H1 (cell line): ENCODE results near the gene C16orf90. TPM values are rescaled to one million over a fixed set of nuclear protein-coding genes. Genes with fewer than 3 reads are reported as not detected.

ENCODE experiments used
- CTCF ChIA-PET: fragments of 300-600 bp; sonication (Branson Sonifier 250); formaldehyde crosslinking; loops from one replicate; lab custom pipeline; 2021; ENCODE audit not compliant: partially characterized antibody; lab: Charles Lee
- POLR2A ChIA-PET: fragments of 300-600 bp; sonication (Branson Sonifier 250); formaldehyde crosslinking; loops from one replicate; lab custom pipeline; 2021; ENCODE audit warnings: inconsistent platforms; ENCODE audit not compliant: partially characterized antibody; lab: Charles Lee
- DNase-seq, 2 experiments: peaks; one replicate each; pipeline versions ENCODE4 v3.0.0 to v3.0.0-alpha.2; 2010 to 2022; ENCODE audit warnings: low spot score in 2 of 2, low read depth in 1 of 2, mixed read lengths in 1 of 2
- FAIRE-seq: peaks from 2 replicates; lab custom pipeline; 2011; peaks lifted over from hg19 to GRCh38; lab: Jason Lieb, UNC
- H2AFZ ChIP-seq: 2 replicates; pipeline ENCODE4 v1.8.1; 2012; ENCODE audit warnings: low read length, inconsistent platforms
- H2AK5ac ChIP-seq: 2 replicates; pipeline ENCODE4 v1.6.1; 2013; ENCODE audit warnings: low read depth, low read length
- H2BK120ac ChIP-seq: replicated peaks from 2 replicates; pipeline ENCODE3; 2013; ENCODE audit warnings: low read depth, low read length, inconsistent platforms
- H2BK12ac ChIP-seq: 2 replicates; pipeline ENCODE4 v1.6.1; 2013; ENCODE audit warnings: low read depth, low read length
- H2BK15ac ChIP-seq: 2 replicates; pipeline ENCODE4 v1.6.1; 2013; ENCODE audit warnings: low read length
- H2BK20ac ChIP-seq: 2 replicates; pipeline ENCODE4 v1.6.1; 2013; ENCODE audit warnings: low read length
- H2BK5ac ChIP-seq: 2 replicates; pipeline ENCODE4 v1.6.1; 2013; ENCODE audit warnings: low read depth, low read length
- H3K14ac ChIP-seq: 2 replicates; pipeline ENCODE4 v1.6.1; 2013; ENCODE audit warnings: inconsistent platforms; ENCODE audit not compliant: insufficient read length
- H3K18ac ChIP-seq: 2 replicates; pipeline ENCODE4 v1.6.1; 2013; ENCODE audit warnings: low read length; ENCODE audit errors: extremely low read depth
- H3K23ac ChIP-seq: 2 replicates; pipeline ENCODE4 v1.6.1; 2013; ENCODE audit warnings: inconsistent platforms; ENCODE audit not compliant: insufficient read length
- H3K23me2 ChIP-seq: 2 replicates; pipeline ENCODE4 v1.6.1; 2013; ENCODE audit warnings: low read depth, low read length
- H3K27ac ChIP-seq: 2 replicates; pipeline ENCODE4 v1.6.1; 2011; ENCODE audit warnings: low read depth, low read length, inconsistent platforms
- H3K27me3 ChIP-seq, 4 experiments: replicated peaks in 1 of 4; 1 replicate in 1 of 4; 2 replicates in 3 of 4; pipeline versions ENCODE4 v1.6.1 to v1.8.1; 2011 to 2013; ENCODE audit warnings: low read length in 3 of 4, mild to moderate bottlenecking in 3 of 4, inconsistent platforms in 2 of 4, mixed read lengths in 2 of 4, moderate library complexity in 1 of 4; ENCODE audit not compliant: control insufficient read depth in 3 of 4, insufficient read depth in 3 of 4; ENCODE audit errors: extremely low read depth in 1 of 4
- H3K36me3 ChIP-seq, 4 experiments: 2 replicates each; pipeline versions ENCODE4 v1.6.1 to v1.8.1; 2011 to 2013; ENCODE audit warnings: mild to moderate bottlenecking in 4 of 4, low read length in 3 of 4, moderate library complexity in 2 of 4, control low read depth in 1 of 4, inconsistent platforms in 1 of 4; ENCODE audit not compliant: insufficient read depth in 4 of 4, control insufficient read depth in 2 of 4
- H3K4ac ChIP-seq: replicated peaks from 2 replicates; pipeline ENCODE3; 2013; ENCODE audit warnings: low read length, low read depth, mixed read lengths, inconsistent platforms; ENCODE audit not compliant: insufficient read length
- H3K4me1 ChIP-seq, 4 experiments: replicated peaks in 1 of 4; 1 replicate in 1 of 4; 2 replicates in 3 of 4; pipeline versions ENCODE4 v1.6.1 to v1.8.1; 2011 to 2013; ENCODE audit warnings: low read length in 3 of 4, inconsistent platforms in 2 of 4, mixed read lengths in 1 of 4; ENCODE audit not compliant: insufficient read depth in 4 of 4, control insufficient read depth in 3 of 4
- H3K4me2 ChIP-seq, 2 experiments: 2 replicates each; pipeline versions ENCODE4 v1.6.1 to v1.8.1; 2011 to 2013; ENCODE audit warnings: low read depth in 2 of 2, low read length in 2 of 2, control low read depth in 1 of 2, inconsistent platforms in 1 of 2, mild to moderate bottlenecking in 1 of 2; ENCODE audit not compliant: insufficient read depth in 1 of 2
- H3K4me3 ChIP-seq, 4 experiments: fragments of 200-600, 300-600 bp in 1 of 4; sonication (generic), shearing (Covaris generic), sonication (Bioruptor Twin) in 1 of 4; 2 replicates each; pipeline versions ENCODE4 v1.5.1 to v1.8.1; 2011 to 2016; ENCODE audit warnings: low read length in 4 of 4, low read depth in 3 of 4, control low read depth in 2 of 4, inconsistent platforms in 2 of 4, mild to moderate bottlenecking in 2 of 4, mixed read lengths in 1 of 4, moderate library complexity in 1 of 4; ENCODE audit not compliant: insufficient read depth in 2 of 4; ENCODE audit errors: extremely low read depth in 1 of 4
- H3K56ac ChIP-seq: replicated peaks from 2 replicates; pipeline ENCODE3; 2013; ENCODE audit warnings: low read depth, mild to moderate bottlenecking, mixed read lengths, low read length, inconsistent platforms; ENCODE audit not compliant: insufficient read length
- H3K79me1 ChIP-seq: 2 replicates; pipeline ENCODE4 v1.6.1; 2013; ENCODE audit warnings: low read depth, low read length, control low read depth
- H3K79me2 ChIP-seq, 2 experiments: 2 replicates each; pipeline versions ENCODE4 v1.6.1 to v1.8.1; 2012 to 2013; ENCODE audit warnings: low read length in 2 of 2, mild to moderate bottlenecking in 2 of 2, inconsistent platforms in 1 of 2; ENCODE audit not compliant: insufficient read depth in 2 of 2, control insufficient read depth in 1 of 2
- H3K9ac ChIP-seq, 4 experiments: replicated peaks in 1 of 4; 1 replicate in 1 of 4; 2 replicates in 3 of 4; pipeline versions ENCODE4 v1.6.1 to v1.8.1; 2011 to 2013; ENCODE audit warnings: low read depth in 3 of 4, low read length in 3 of 4, control low read depth in 2 of 4, mild to moderate bottlenecking in 2 of 4, moderate library complexity in 2 of 4, inconsistent platforms in 1 of 4; ENCODE audit errors: extremely low read depth in 1 of 4
- H3K9me3 ChIP-seq, 2 experiments: 2 replicates each; pipeline versions ENCODE4 v1.6.1 to v1.8.1; 2012 to 2013; ENCODE audit warnings: mild to moderate bottlenecking in 2 of 2, moderate library complexity in 2 of 2, control low read depth in 1 of 2, inconsistent platforms in 1 of 2, low read depth in 1 of 2, low read length in 1 of 2, mixed read lengths in 1 of 2; ENCODE audit not compliant: insufficient read depth in 2 of 2
- H4K20me1 ChIP-seq, 2 experiments: replicated peaks in 1 of 2; 2 replicates each; pipeline versions ENCODE3 to v1.8.1; 2011 to 2013; ENCODE audit warnings: inconsistent platforms in 2 of 2, low read length in 2 of 2, mild to moderate bottlenecking in 1 of 2; ENCODE audit not compliant: insufficient read depth in 2 of 2, control insufficient read depth in 1 of 2
- H4K5ac ChIP-seq: 2 replicates; pipeline ENCODE4 v1.6.1; 2013; ENCODE audit warnings: low read length, low read depth, mixed read lengths, inconsistent platforms; ENCODE audit not compliant: insufficient read length
- H4K8ac ChIP-seq: 2 replicates; pipeline ENCODE4 v1.8.0; 2013; ENCODE audit warnings: mild to moderate bottlenecking, moderate library complexity, low read length, inconsistent platforms; ENCODE audit not compliant: insufficient read depth; ENCODE audit errors: extremely low read depth
- H4K91ac ChIP-seq: replicated peaks from 2 replicates; pipeline ENCODE3; 2013; ENCODE audit warnings: low read length, mixed read lengths, inconsistent platforms; ENCODE audit not compliant: insufficient read length
- CBX8 ChIP-seq: fragments of 300-800, 300-1000 bp; sonication (generic); IDR thresholded peaks from 2 replicates; pipeline ENCODE4 v1.7.1; 2016; ENCODE audit warnings: low read depth, low read length, borderline replicate concordance
- whole genome bisulfite sequencing, 2 experiments: shearing (Covaris generic) in 1 of 2; methylation state at CpG; one replicate each; pipeline versions ENCODE4 v1.1.6 to v1.1.7; 2013 to 2015; ENCODE audit warnings: low lambda C conversion rate in 2 of 2, mixed read lengths in 2 of 2, inconsistent platforms in 1 of 2, low coverage in 1 of 2, missing lambda C conversion rate in 1 of 2; ENCODE audit not compliant: insufficient replicate concordance in 2 of 2, insufficient coverage in 1 of 2, insufficient read length in 1 of 2; ENCODE audit errors: extremely low coverage in 1 of 2, missing lambda C conversion rate in 1 of 2; 5-methylcytosine and 5-hydroxymethylcytosine counted together
- polyA plus RNA-seq, 7 experiments: library from polyadenylated mRNA; depleted of rRNA in 3 of 7; stranded (reverse) in 5 of 7; unstranded in 2 of 7; fragments of >200 nt in 5 of 7; fragments of 200-250 nt in 2 of 7; gene quantifications; 1 replicate in 5 of 7; 2 replicates in 1 of 7; 4 replicates in 1 of 7; pipeline versions ENCODE4 v1.2.1 to v1.2.3, GENCODE V29; 2011 to 2013; ENCODE audit warnings: missing spikeins in 2 of 7, mixed read lengths in 2 of 7
- total RNA-seq: library from RNA; stranded (reverse); fragmentation: NEBNext Ultra II Directional; extraction: Animal tissue kit (Norgen Biotek cat#: 25700); gene quantifications from 2 replicates; pipeline ENCODE4 v1.2.1, GENCODE V29; 2021

C16orf90 gene
- total and polyA plus RNA-seq, 2 of the 8 experiments (the other 6 are each of a cell fraction or from before 2014, with no cell fraction given), result not detected

- no peak overlapping the region for H3K23ac ChIP-seq
- H4K8ac ChIP-seq, result no peak overlapping the region
- H2AK5ac ChIP-seq, result no peak overlapping the region
- no peaks in the 10 kb centered on the region for H3K4me1 ChIP-seq
- peaks cover 2 to 17% (median 13%) of the 10 kb centered on the region in 4 experiments for H3K36me3 ChIP-seq
- no peaks in the 10 kb centered on the region for H3K23me2 ChIP-seq
- H3K56ac ChIP-seq, result no peak overlapping the region
- no peak overlapping the region for H3K27ac ChIP-seq
- H3K9me3 ChIP-seq, result no peaks in the 10 kb centered on the region
- no peak overlapping the region for H4K91ac ChIP-seq
- H2BK20ac ChIP-seq, result no peak overlapping the region
- H2BK15ac ChIP-seq, result no peak overlapping the region
- H2BK12ac ChIP-seq, result no peak overlapping the region
- no peak overlapping the region for H3K4ac ChIP-seq
- CTCF ChIA-PET, result interaction anchor here (0.6 to 1.0 kb wide), 3 partner anchors 11 to 148 kb away, joined by 3 read pairs; no protein-coding TSS in a partner anchor
- H3K79me2 ChIP-seq, result no peaks in the 10 kb centered on the region
- WGBS, 2 experiments, result 93% methylated on average over 13 of the region's 13 CpGs; no CpG with 5 or more reads in 1 of the 2 experiments
- TF ChIP-seq CBX8, result no peak
- TF ChIP-seq, all 59 proteins: peak for 0
- no peak for DNase-seq
- no peaks in the 10 kb centered on the region for H3K27me3 ChIP-seq
- H4K5ac ChIP-seq, result no peak overlapping the region
- H3K4me3 ChIP-seq, result no peak overlapping the region
- no peak overlapping the region for H2BK5ac ChIP-seq
- POLR2A ChIA-PET, result no interaction called here
- H3K14ac ChIP-seq, result no peak overlapping the region
- H2BK120ac ChIP-seq, result no peak overlapping the region
- no peak overlapping the region for H3K18ac ChIP-seq
- no peak overlapping the region for H3K9ac ChIP-seq
- H2AFZ ChIP-seq, result no peak overlapping the region
- no peaks in the 10 kb centered on the region for H4K20me1 ChIP-seq
- no peak for FAIRE-seq
- no peaks in the 10 kb centered on the region for H3K79me1 ChIP-seq
- H3K4me2 ChIP-seq, result no peak overlapping the region
These were observed 14.2 kb upstream of the C16orf90 start for GRCh38 chr16:3509470-3509928.
